ENCODE results near the gene REM2.

Gene REM2

GRCh38 chr14:22885975-22886374 lies 3.0 kb downstream of the REM2 start:
- DNase-seq (ENCODE audit: extremely low read depth, low read depth), result no peak
- TF ChIP-seq CTCF (IDR thresholded peaks at IDR 0.05; ENCODE audit: low read depth, low read length, missing control alignments), result no peak
- no peak overlapping the region for H3K4me3 ChIP-seq (replicated peaks; ENCODE audit: low read depth, low read length)

GRCh38 chr14:22886500-22887259 lies 3.7 kb downstream of the REM2 start:
- H3K4me3 ChIP-seq (replicated peaks; ENCODE audit: low read depth, low read length), result peak overlapping the region; percentile 40
- DNase-seq (ENCODE audit: extremely low read depth, low read depth), result no peak

GRCh38 chr14:22887260-22887989 lies 4.4 kb downstream of the REM2 start:
- no peak for TF ChIP-seq CTCF (IDR thresholded peaks at IDR 0.05; ENCODE audit: low read depth, low read length, missing control alignments)
- no peak for DNase-seq (ENCODE audit: extremely low read depth, low read depth)
- peak overlapping the region; percentile 40 for H3K4me3 ChIP-seq (replicated peaks; ENCODE audit: low read depth, low read length)

More at GRCh38 chr14:22886500-22887259, 3.7 kb downstream of the REM2 start:
- TF ChIP-seq CTCF (IDR thresholded peaks at IDR 0.05; ENCODE audit: low read depth, low read length, missing control alignments), result no peak

GRCh38 chr14:22887990-22888378 lies 5.0 kb downstream of the REM2 start:
- no peak for TF ChIP-seq CTCF (IDR thresholded peaks at IDR 0.05; ENCODE audit: low read depth, low read length, missing control alignments)
- peak overlapping the region; percentile 40 for H3K4me3 ChIP-seq (replicated peaks; ENCODE audit: low read depth, low read length)
- DNase-seq (ENCODE audit: extremely low read depth, low read depth), result no peak

GRCh38 chr14:22888662-22889061 lies 5.6 kb downstream of the REM2 start:
- no peak for TF ChIP-seq CTCF (IDR thresholded peaks at IDR 0.05; ENCODE audit: low read depth, low read length, missing control alignments)
- no peak for DNase-seq (ENCODE audit: extremely low read depth, low read depth)
- no peak overlapping the region for H3K4me3 ChIP-seq (replicated peaks; ENCODE audit: low read depth, low read length)

- no peak for DNase-seq (ENCODE audit: extremely low read depth, low read depth)
- no peak overlapping the region for H3K4me3 ChIP-seq (replicated peaks; ENCODE audit: low read depth, low read length)
- TF ChIP-seq CTCF (IDR thresholded peaks at IDR 0.05; ENCODE audit: low read depth, low read length, missing control alignments), result no peak
These were observed 7.4 kb downstream of the REM2 start for GRCh38 chr14:22890416-22890815.
